Measurements from ENCODE around the gene UBE2E2. TPM values are rescaled to one million over a fixed set of nuclear protein-coding genes. Genes with fewer than 3 reads are reported as not detected.

The UBE2E2 gene
- total RNA-seq, 3 donors from 2014 or later: 4.8 to 24.4 (median 8.9) TPM

GRCh38 chr3:23277688-23278087, 74.6 kb downstream of the UBE2E2 start:
- H3K4me3 ChIP-seq: no peak overlapping the region
- no peak for ATAC-seq
- DNase-seq: no peak
- H3K36me3 ChIP-seq (ENCODE audit: low read depth): no peaks in the 10 kb centered on the region
- intact Hi-C loops (cut with DNase I, micrococcal nuclease): no loop called here
- H3K9me3 ChIP-seq: no peaks in the 10 kb centered on the region
- no peaks in the 10 kb centered on the region for H3K4me1 ChIP-seq (ENCODE audit: low read depth)
- TF ChIP-seq CTCF (IDR thresholded peaks at IDR 0.05): no peak

GRCh38 chr3:23283625-23284024, 80.5 kb downstream of the UBE2E2 start:
- no peak overlapping the region for H3K4me3 ChIP-seq
- H3K9me3 ChIP-seq: no peaks in the 10 kb centered on the region
- DNase-seq (no peak), ATAC-seq (no peak)
- no peak for TF ChIP-seq CTCF (IDR thresholded peaks at IDR 0.05)
- intact Hi-C loops (cut with DNase I, micrococcal nuclease): no loop called here
- no peaks in the 10 kb centered on the region for H3K4me1 ChIP-seq (ENCODE audit: low read depth)
- H3K36me3 ChIP-seq (ENCODE audit: low read depth): no peaks in the 10 kb centered on the region

GRCh38 chr3:23288286-23288685, 85.2 kb downstream of the UBE2E2 start:
- Histone ChIP-seq H3K9me3 (no peaks in the 10 kb centered on the region), H3K36me3 (ENCODE audit: low read depth) (no peaks in the 10 kb centered on the region), H3K4me3 (no peak overlapping the region), H3K4me1 (ENCODE audit: low read depth) (no peaks in the 10 kb centered on the region)
- ATAC-seq (no peak), DNase-seq (no peak)
- intact Hi-C loops (cut with DNase I, micrococcal nuclease): no loop called here
- TF ChIP-seq CTCF (IDR thresholded peaks at IDR 0.05): no peak

GRCh38 chr3:23288715-23289114, 85.6 kb downstream of the UBE2E2 start:
- H3K36me3 ChIP-seq (ENCODE audit: low read depth): no peaks in the 10 kb centered on the region
- ATAC-seq (no peak), DNase-seq (no peak)
- intact Hi-C loops (cut with DNase I, micrococcal nuclease): no loop called here
- no peak overlapping the region for H3K4me3 ChIP-seq
- no peak for TF ChIP-seq CTCF (IDR thresholded peaks at IDR 0.05)
- no peaks in the 10 kb centered on the region for H3K9me3 ChIP-seq
- H3K4me1 ChIP-seq (ENCODE audit: low read depth): no peaks in the 10 kb centered on the region

GRCh38 chr3:23292432-23292831, 89.3 kb downstream of the UBE2E2 start:
- DNase-seq: no peak
- no peak for ATAC-seq
- H3K4me1 ChIP-seq (ENCODE audit: low read depth): no peaks in the 10 kb centered on the region
- H3K36me3 ChIP-seq (ENCODE audit: low read depth): no peaks in the 10 kb centered on the region
- TF ChIP-seq CTCF (IDR thresholded peaks at IDR 0.05): no peak
- no peaks in the 10 kb centered on the region for H3K9me3 ChIP-seq
- no peak overlapping the region for H3K4me3 ChIP-seq
- intact Hi-C loops (cut with DNase I, micrococcal nuclease): no loop called here

- H3K4me3 ChIP-seq: no peak overlapping the region
- no peak for TF ChIP-seq CTCF (IDR thresholded peaks at IDR 0.05)
- ATAC-seq: no peak
Measured at GRCh38 chr3:23294770-23295387, 91.8 kb downstream of the UBE2E2 start.

More at GRCh38 chr3:23294770-23295387, 91.8 kb downstream of the UBE2E2 start:
- H3K4me1 ChIP-seq (ENCODE audit: low read depth): no peaks in the 10 kb centered on the region
- no peak for DNase-seq
- H3K36me3 ChIP-seq (ENCODE audit: low read depth): no peaks in the 10 kb centered on the region
- no peaks in the 10 kb centered on the region for H3K9me3 ChIP-seq
- intact Hi-C loops (cut with DNase I, micrococcal nuclease): no loop called here
